Measurements from ENCODE around the gene MKNK2. TPM values are rescaled to one million over a fixed set of nuclear protein-coding genes. Genes with fewer than 3 reads are reported as not detected.

Gene MKNK2
- 30.2 to 55.5 TPM (median 51.8 TPM) in 5 replicates for total RNA-seq (2022; extraction: Qiagen RNA extraction; ENCODE audit: low read depth)

GRCh38 chr19:2050991-2051772 is at the start of gene MKNK2:
TSS of gene MKNK2 (minus strand) at chr19:2051244. CDS start at chr19:2050851, 393 bp downstream.

GRCh38 chr19:2096480-2097202 is 45.6 kb upstream of the MKNK2 start, which contains the start of gene IZUMO4:
TSS of gene IZUMO4 (plus strand) at chr19:2096915. CDS start at chr19:2096946, 31 bp downstream.

GRCh38 chr19:2096034-2096479 is 45.0 kb upstream of the MKNK2 start, which contains the start of gene MOB3A:
TSS of gene MOB3A (minus strand) at chr19:2096326. CDS start at chr19:2078560, 17,766 bp downstream.

GRCh38 chr19:2015608-2015950 is 35.5 kb downstream of the MKNK2 start, which contains the start of gene BTBD2:
TSS of gene BTBD2 (minus strand) at chr19:2015714. CDS start at chr19:2015703, 11 bp downstream.

Other genes with a start within 250 kb of the MKNK2 start
- 1.8 to 3.5 TPM (median 3.1 TPM) in 5 replicates for gene ATP8B3, start 239.0 kb downstream of the MKNK2 start, total RNA-seq (2022; extraction: Qiagen RNA extraction; ENCODE audit: low read depth)
- 16.8 to 22.0 TPM (median 19.8 TPM) in 5 replicates for gene REXO1, start 202.8 kb downstream of the MKNK2 start, total RNA-seq (2022; extraction: Qiagen RNA extraction; ENCODE audit: low read depth)
- gene KLF16, start 187.7 kb downstream of the MKNK2 start, total RNA-seq (2022; extraction: Qiagen RNA extraction; ENCODE audit: low read depth): 19.6 to 30.3 TPM (median 21.6 TPM) in 5 replicates
- gene ABHD17A, start 165.7 kb downstream of the MKNK2 start, total RNA-seq (2022; extraction: Qiagen RNA extraction; ENCODE audit: low read depth): 19.7 to 38.6 TPM (median 32.7 TPM) in 5 replicates
- gene ADAT3, start 145.8 kb downstream of the MKNK2 start, total RNA-seq (2022; extraction: Qiagen RNA extraction; ENCODE audit: low read depth): 2.6 to 7.2 TPM (median 5.1 TPM) in 5 replicates
- 47.3 to 69.9 TPM (median 54.0 TPM) in 5 replicates for gene SCAMP4, start 145.8 kb downstream of the MKNK2 start, total RNA-seq (2022; extraction: Qiagen RNA extraction; ENCODE audit: low read depth)
- 34.5 to 49.3 TPM (median 42.9 TPM) in 5 replicates for gene CSNK1G2, start 110.1 kb downstream of the MKNK2 start, total RNA-seq (2022; extraction: Qiagen RNA extraction; ENCODE audit: low read depth)
- 31.4 to 48.8 TPM (median 37.4 TPM) in 5 replicates for gene BTBD2, start 35.5 kb downstream of the MKNK2 start, total RNA-seq (2022; extraction: Qiagen RNA extraction; ENCODE audit: low read depth)
- gene MOB3A, start 45.1 kb upstream of the MKNK2 start, total RNA-seq (2022; extraction: Qiagen RNA extraction; ENCODE audit: low read depth): 8.5 to 12.8 TPM (median 10.9 TPM) in 5 replicates
- 0.37 to 0.75 TPM (median 0.47 TPM) in 5 replicates for gene IZUMO4, start 45.7 kb upstream of the MKNK2 start, total RNA-seq (2022; extraction: Qiagen RNA extraction; ENCODE audit: low read depth)
- gene AP3D1, start 100.3 kb upstream of the MKNK2 start, total RNA-seq (2022; extraction: Qiagen RNA extraction; ENCODE audit: low read depth): 65.8 to 82.7 TPM (median 78.4 TPM) in 5 replicates
- 16.3 to 19.2 TPM (median 16.9 TPM) in 5 replicates for gene DOT1L, start 112.7 kb upstream of the MKNK2 start, total RNA-seq (2022; extraction: Qiagen RNA extraction; ENCODE audit: low read depth)
- 37.5 to 49.5 TPM (median 47.4 TPM) in 5 replicates for gene PLEKHJ1, start 185.1 kb upstream of the MKNK2 start, total RNA-seq (2022; extraction: Qiagen RNA extraction; ENCODE audit: low read depth)
- 57.3 to 75.2 TPM (median 68.3 TPM) in 5 replicates for gene SF3A2, start 185.6 kb upstream of the MKNK2 start, total RNA-seq (2022; extraction: Qiagen RNA extraction; ENCODE audit: low read depth)
- gene AMH, start 198.1 kb upstream of the MKNK2 start, total RNA-seq (2022; extraction: Qiagen RNA extraction; ENCODE audit: low read depth): 9.5 to 25.2 TPM (median 16.0 TPM) in 5 replicates
- gene JSRP1, start 205.2 kb upstream of the MKNK2 start, total RNA-seq (2022; extraction: Qiagen RNA extraction; ENCODE audit: low read depth): 0.61 to 1.3 TPM (median 0.74 TPM) in 5 replicates
- not detected in 5 replicates for gene PEAK3, start 230.9 kb upstream of the MKNK2 start, total RNA-seq (2022; extraction: Qiagen RNA extraction; ENCODE audit: low read depth)

All from A549 treated with DMSO at 1 μM for 4 hours (cell line).